Stomach (tissue), 9 donors: ENCODE data around the gene KRT12. TPM values are rescaled to one million over a fixed set of nuclear protein-coding genes. Genes with fewer than 3 reads are reported as not detected.

Source experiments
- DNase-seq, 2 donors: peaks; one replicate each; pipeline versions ENCODE4 v3.0.0 to v3.0.0-alpha.2; 2013 to 2019
- H3K27ac ChIP-seq, 5 donors: fragments of 200-600 bp in 4 of 5; sonication (generic) in 4 of 5; one replicate each; pipeline ENCODE4 v1.5.1; 2013 to 2019; ENCODE audit warnings: mild to moderate bottlenecking in 1 of 5, moderate library complexity in 1 of 5
- H3K27me3 ChIP-seq, 3 donors: fragments of 200-600 bp; sonication (generic); one replicate each; pipeline ENCODE4 v1.5.1; 2017 to 2019; ENCODE audit warnings: mixed run types in 1 of 3
- H3K36me3 ChIP-seq, 4 donors: fragments of 200-600 bp; sonication (generic); 1 replicate in 3 of 4; 2 replicates in 1 of 4; pipeline ENCODE4 v1.5.1; 2016 to 2019
- H3K4me1 ChIP-seq, 4 donors: fragments of 200-600 bp; sonication (generic); one replicate each; pipeline ENCODE4 v1.5.1; 2016 to 2019
- H3K4me3 ChIP-seq, 4 donors: fragments of 200-600 bp; sonication (generic) in 3 of 4; one replicate each; pipeline ENCODE4 v1.5.1; 2016 to 2019; ENCODE audit warnings: mild to moderate bottlenecking in 1 of 4
- H3K9me3 ChIP-seq, 4 donors: fragments of 200-600 bp; sonication (generic); one replicate each; pipeline ENCODE4 v1.5.1; 2016 to 2019
- EP300 ChIP-seq: sonication (generic); formaldehyde crosslinking; IDR thresholded peaks from one replicate; pipeline ENCODE4 v1.6.1; 2017; ENCODE audit warnings: antibody characterized with exemption
- POLR2A ChIP-seq, 4 donors: fragments of 450-650 bp; IDR thresholded peaks; one replicate each; pipeline ENCODE4 v1.6.1; 2016; ENCODE audit warnings: antibody characterized with exemption in 4 of 4, control low read depth in 2 of 4, mild to moderate bottlenecking in 1 of 4, moderate library complexity in 1 of 4
- POLR2AphosphoS5 ChIP-seq, 3 donors: sonication (generic); formaldehyde crosslinking; IDR thresholded peaks; one replicate each; pipeline ENCODE4 v1.6.1; 2016; ENCODE audit warnings: antibody characterized with exemption in 3 of 3
- WGBS, 5 donors: extraction: QIAGEN DNeasy Blood & Tissue Kit in 3 of 5; methylation state at CpG; one replicate each; pipeline versions ENCODE4 v1.1.5 to v1.1.7; 2013 to 2018; 5-methylcytosine and 5-hydroxymethylcytosine counted together
- intact Hi-C: fragments of 100-400 bp; cut with DNase I; formaldehyde crosslinking; loops from one replicate; pipeline ENCODE4 v1.15.1; 2023; ENCODE audit warnings: low total_unique reads
- polyA plus RNA-seq, 3 donors: library from polyadenylated mRNA; stranded (reverse); fragments of 200-250 nt; gene quantifications; one replicate each; pipeline ENCODE4 v1.2.3, GENCODE V29; 2013
- total RNA-seq, 5 donors: library from RNA; depleted of rRNA; stranded (reverse); fragments of >200 nt; gene quantifications; one replicate each; pipeline versions ENCODE4 v1.1.0 to v1.2.3, GENCODE V29; 2014 to 2016
- TF ChIP-seq, protein P1 (sequence below), 7 experiments: fragments of 450-650 bp in 4 of 7; fragments of 200-600 bp in 3 of 7; sonication (generic) in 3 of 7; IDR thresholded peaks; one replicate each; pipeline ENCODE4 v1.5.1; 2016 to 2019; ENCODE audit warnings: antibody characterized with exemption in 7 of 7, control low read depth in 2 of 7, mild to moderate bottlenecking in 1 of 7
- donor health status: healthy with polysubstance abuse.
- donor health status: Bipolar disorder and iron deficiency.
- donor health status: healthy.

KRT12 gene
- total and polyA plus RNA-seq, 8 donors: 0.61 to 57.6 (median 7.6) TPM; not detected in 4

DNA sequence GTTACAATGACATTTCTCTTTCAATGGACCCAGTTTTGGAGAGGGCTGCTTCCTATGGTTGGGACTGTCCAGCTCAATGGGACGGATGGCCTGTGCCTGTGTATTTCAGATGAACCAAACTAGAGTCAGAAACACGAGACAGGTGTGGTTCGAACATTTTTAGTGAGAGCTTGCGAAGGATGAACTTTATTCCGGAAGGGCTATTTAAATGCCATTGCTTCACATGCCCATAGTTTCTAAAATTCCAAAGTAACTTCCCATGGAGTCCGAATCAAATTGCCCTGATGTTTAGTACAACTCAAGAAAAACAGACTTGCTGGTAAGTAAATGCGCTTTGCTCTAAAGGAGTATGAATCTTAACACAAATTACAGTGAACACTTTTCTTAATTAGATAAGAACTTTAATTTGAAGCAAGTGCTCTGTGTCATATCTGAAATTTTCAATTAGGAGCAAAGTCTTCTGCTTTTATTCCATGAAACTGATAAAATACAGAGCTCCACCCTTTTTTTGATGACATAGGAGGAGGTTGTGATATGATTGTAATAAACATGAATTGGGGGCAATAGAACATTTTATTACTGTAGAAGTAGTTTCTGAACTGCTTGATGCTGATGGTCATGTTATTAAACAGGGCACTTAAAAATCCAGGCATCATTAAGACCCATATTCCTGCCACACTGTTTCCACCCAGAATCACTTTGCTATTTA lies 16.8 kb upstream of the KRT12 start:
- no peak for DNase-seq
- intact Hi-C loops: no loop called here
- Histone ChIP-seq H3K4me3 (no peak overlapping the region), H3K27ac (no peak overlapping the region), H3K27me3 (peaks cover 0 to 24% (median 0%) of the 10 kb centered on the region in 3 donors), H3K4me1 (no peaks in the 10 kb centered on the region), H3K36me3 (no peaks in the 10 kb centered on the region), H3K9me3 (no peaks in the 10 kb centered on the region)
- TF ChIP-seq POLR2A (IDR thresholded peaks at IDR 0.05) (no peak), EP300 (no peak), POLR2AphosphoS5 (IDR thresholded peaks at IDR 0.05) (no peak)
- TF ChIP-seq, protein P1, sequence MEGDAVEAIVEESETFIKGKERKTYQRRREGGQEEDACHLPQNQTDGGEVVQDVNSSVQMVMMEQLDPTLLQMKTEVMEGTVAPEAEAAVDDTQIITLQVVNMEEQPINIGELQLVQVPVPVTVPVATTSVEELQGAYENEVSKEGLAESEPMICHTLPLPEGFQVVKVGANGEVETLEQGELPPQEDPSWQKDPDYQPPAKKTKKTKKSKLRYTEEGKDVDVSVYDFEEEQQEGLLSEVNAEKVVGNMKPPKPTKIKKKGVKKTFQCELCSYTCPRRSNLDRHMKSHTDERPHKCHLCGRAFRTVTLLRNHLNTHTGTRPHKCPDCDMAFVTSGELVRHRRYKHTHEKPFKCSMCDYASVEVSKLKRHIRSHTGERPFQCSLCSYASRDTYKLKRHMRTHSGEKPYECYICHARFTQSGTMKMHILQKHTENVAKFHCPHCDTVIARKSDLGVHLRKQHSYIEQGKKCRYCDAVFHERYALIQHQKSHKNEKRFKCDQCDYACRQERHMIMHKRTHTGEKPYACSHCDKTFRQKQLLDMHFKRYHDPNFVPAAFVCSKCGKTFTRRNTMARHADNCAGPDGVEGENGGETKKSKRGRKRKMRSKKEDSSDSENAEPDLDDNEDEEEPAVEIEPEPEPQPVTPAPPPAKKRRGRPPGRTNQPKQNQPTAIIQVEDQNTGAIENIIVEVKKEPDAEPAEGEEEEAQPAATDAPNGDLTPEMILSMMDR (IDR thresholded peaks at IDR 0.05): no peak
- 78 to 90% (median 89%) methylated on average over 7 of the region's 7 CpGs for WGBS, 5 donors

DNA sequence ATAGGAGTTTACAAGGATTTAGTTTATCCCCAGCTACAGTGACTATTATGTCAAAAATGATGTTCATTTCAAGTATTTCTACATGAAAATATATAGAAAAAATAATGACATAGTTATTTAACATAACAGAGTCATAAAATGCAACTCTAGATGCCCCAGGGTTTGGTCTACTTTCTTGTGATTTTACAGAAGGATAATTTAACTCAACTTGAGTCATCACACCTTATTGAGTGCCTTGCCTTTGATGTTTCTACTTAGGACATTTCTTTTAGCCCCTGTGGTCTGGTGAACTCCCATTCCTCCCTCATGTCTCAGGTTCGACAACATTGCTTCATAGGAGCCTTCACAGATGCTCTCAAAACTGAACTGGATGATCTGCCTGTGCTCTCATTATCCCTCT lies 16.0 kb upstream of the KRT12 start:
- H3K36me3 ChIP-seq: no peaks in the 10 kb centered on the region
- no peak overlapping the region for H3K4me3 ChIP-seq
- no peak overlapping the region for H3K27ac ChIP-seq

DNA sequence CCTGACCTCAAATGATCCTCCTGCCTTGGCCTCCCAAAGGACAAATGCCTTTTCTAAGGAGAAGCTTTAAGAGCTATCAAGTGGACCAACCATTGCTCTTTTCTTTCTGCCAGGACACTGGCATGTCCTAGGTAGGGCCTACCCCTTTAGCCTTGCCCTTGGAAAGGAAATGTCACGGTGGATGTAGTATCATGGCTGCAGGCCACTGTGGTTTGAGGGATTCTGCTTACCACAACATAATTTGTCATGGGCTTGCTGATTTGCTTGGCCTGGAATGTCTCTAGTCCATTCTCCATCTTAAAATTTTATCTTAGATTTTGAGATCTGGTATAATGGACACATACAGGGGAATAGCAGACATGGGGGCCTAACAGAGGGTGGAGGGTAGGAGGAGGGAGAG lies 12.0 kb upstream of the KRT12 start:
- intact Hi-C loops: no loop called here
- no peak for DNase-seq
- Histone ChIP-seq H3K36me3 (no peaks in the 10 kb centered on the region), H3K27ac (no peak overlapping the region), H3K9me3 (no peaks in the 10 kb centered on the region), H3K27me3 (no peaks in the 10 kb centered on the region), H3K4me3 (no peak overlapping the region), H3K4me1 (no peaks in the 10 kb centered on the region)
- 82 to 100% (median 86%) methylated on average over 1 of the region's 1 CpG for WGBS, 5 donors
- TF ChIP-seq POLR2AphosphoS5 (IDR thresholded peaks at IDR 0.05) (no peak), POLR2A (IDR thresholded peaks at IDR 0.05) (no peak), EP300 (no peak)
- TF ChIP-seq, protein P1 (IDR thresholded peaks at IDR 0.05): no peak

More for the DNA sequence above, 16.0 kb upstream of the KRT12 start:
- no peaks in the 10 kb centered on the region for H3K9me3 ChIP-seq
- TF ChIP-seq, protein P1 (IDR thresholded peaks at IDR 0.05): no peak
- TF ChIP-seq POLR2AphosphoS5 (IDR thresholded peaks at IDR 0.05) (no peak), POLR2A (IDR thresholded peaks at IDR 0.05) (no peak), EP300 (no peak)
- WGBS, 5 donors: 74 to 100% (median 90%) methylated on average over 1 of the region's 1 CpG
- DNase-seq: no peak
- intact Hi-C loops: no loop called here
- H3K4me1 ChIP-seq: no peaks in the 10 kb centered on the region
- H3K27me3 ChIP-seq: peaks cover 0 to 24% (median 0%) of the 10 kb centered on the region in 3 donors

DNA sequence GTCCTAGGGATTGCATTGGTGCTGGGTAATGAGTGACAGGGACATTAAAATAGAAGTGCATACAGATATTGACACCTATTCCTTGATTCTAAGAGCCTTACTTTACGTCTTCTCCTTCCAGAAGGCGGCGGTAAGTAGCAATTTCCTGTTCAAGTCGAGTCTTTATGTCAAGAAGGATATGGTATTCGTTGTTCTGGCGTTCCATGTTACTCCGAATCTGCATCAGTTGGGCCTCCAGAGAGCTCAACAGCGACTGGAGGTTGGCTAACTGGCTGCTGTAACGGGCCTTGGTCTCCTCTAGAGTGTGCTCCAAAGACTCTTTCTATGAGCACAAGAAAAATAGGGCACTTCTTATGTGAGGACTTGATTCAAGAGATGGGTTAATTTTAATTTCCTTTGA lies 11.0 kb upstream of the KRT12 start:
- H3K27me3 ChIP-seq: peaks cover 0 to 3% (median 0%) of the 10 kb centered on the region in 3 donors
- TF ChIP-seq, protein P1 (IDR thresholded peaks at IDR 0.05): no peak
- TF ChIP-seq EP300 (no peak), POLR2A (IDR thresholded peaks at IDR 0.05) (no peak), POLR2AphosphoS5 (IDR thresholded peaks at IDR 0.05) (no peak)
- intact Hi-C loops: no loop called here
- H3K4me1 ChIP-seq: no peaks in the 10 kb centered on the region
- no peak overlapping the region for H3K4me3 ChIP-seq
- no peaks in the 10 kb centered on the region for H3K36me3 ChIP-seq
- DNase-seq: no peak
- WGBS, 5 donors: 86 to 92% (median 91%) methylated on average over 9 of the region's 9 CpGs
- no peak overlapping the region for H3K27ac ChIP-seq
- no peaks in the 10 kb centered on the region for H3K9me3 ChIP-seq
